Esophagus squamous epithelium (tissue), 5 donors: ENCODE results near the gene PAFAH2. TPM values are rescaled to one million over a fixed set of nuclear protein-coding genes. Genes with fewer than 3 reads are reported as not detected.

ENCODE experiments used
- DNase-seq: peaks from one replicate; lab custom pipeline; 2025; lab: John Stamatoyannopoulos, UW
- H3K27ac ChIP-seq, 4 donors: fragments of 200-600 bp; sonication (generic); one replicate each; pipeline ENCODE4 v1.5.1; 2016 to 2019; ENCODE audit warnings: mild to moderate bottlenecking in 1 of 4
- H3K27me3 ChIP-seq, 4 donors: fragments of 200-600 bp; sonication (generic); 1 replicate in 3 of 4; 2 replicates in 1 of 4; pipeline versions ENCODE4 v1.5.1 to v1.6.0; 2017 to 2021; ENCODE audit warnings: antibody characterized with exemption in 1 of 4
- H3K36me3 ChIP-seq, 3 donors: fragments of 200-600 bp; sonication (generic); one replicate each; pipeline ENCODE4 v1.5.1; 2016 to 2019
- H3K4me1 ChIP-seq, 3 donors: fragments of 200-600 bp; sonication (generic); one replicate each; pipeline ENCODE4 v1.5.1; 2017 to 2019
- H3K4me3 ChIP-seq, 4 donors: fragments of 200-600 bp; sonication (generic); 1 replicate in 3 of 4; 2 replicates in 1 of 4; pipeline ENCODE4 v1.5.1; 2016 to 2019; ENCODE audit warnings: mild to moderate bottlenecking in 2 of 4, moderate library complexity in 1 of 4
- H3K9me3 ChIP-seq, 3 donors: fragments of 200-600 bp; sonication (generic); one replicate each; pipeline ENCODE4 v1.5.1; 2016 to 2019
- CTCF ChIP-seq, 6 experiments: fragments of 450-650 bp in 4 of 6; fragments of 200-600 bp in 2 of 6; sonication (generic) in 2 of 6; IDR thresholded peaks; one replicate each; pipeline ENCODE4 v1.5.1; 2016 to 2019; ENCODE audit warnings: antibody characterized with exemption in 6 of 6, mild to moderate bottlenecking in 4 of 6, moderate library complexity in 4 of 6
- POLR2A ChIP-seq, 4 donors: fragments of 450-650 bp; IDR thresholded peaks; one replicate each; pipeline ENCODE4 v1.6.1; 2017; ENCODE audit warnings: antibody characterized with exemption in 4 of 4, mild to moderate bottlenecking in 4 of 4, moderate library complexity in 3 of 4
- WGBS, 2 donors: methylation state at CpG; one replicate each; pipeline ENCODE4 v1.1.5; 2018; 5-methylcytosine and 5-hydroxymethylcytosine counted together
- intact Hi-C: fragments of 100-400 bp; cut with DNase I; formaldehyde crosslinking; loops from one replicate; pipeline ENCODE4 v1.15.0; 2022
- total RNA-seq, 4 donors: library from RNA; depleted of rRNA; stranded (reverse); fragments of >200 nt; gene quantifications; one replicate each; pipeline ENCODE4 v1.1.0, GENCODE V29; 2016
- donor health status: DM: yes; HTN: yes; CAD: no.

The PAFAH2 gene
- total RNA-seq, 4 donors from 2014 or later, result 8.3 to 17.2 (median 11.7) TPM

GRCh38 chr1:25955553-25955952 is 42.3 kb downstream of the PAFAH2 start:
- H3K4me3 ChIP-seq, result no peak overlapping the region
- H3K27ac ChIP-seq, result no peak overlapping the region
- peaks cover 5 to 21% (median 9%) of the 10 kb centered on the region in 3 donors for H3K4me1 ChIP-seq
- intact Hi-C loops, result no loop called here
- peaks cover 0 to 34% (median 8%) of the 10 kb centered on the region in 3 donors for H3K36me3 ChIP-seq
- no peak for DNase-seq
- TF ChIP-seq CTCF (IDR thresholded peaks at IDR 0.05) (no peak), POLR2A (IDR thresholded peaks at IDR 0.05) (no peak)
- peaks cover 0 to 4% (median 0%) of the 10 kb centered on the region in 3 donors for H3K9me3 ChIP-seq
- H3K27me3 ChIP-seq, result no peaks in the 10 kb centered on the region

DNA sequence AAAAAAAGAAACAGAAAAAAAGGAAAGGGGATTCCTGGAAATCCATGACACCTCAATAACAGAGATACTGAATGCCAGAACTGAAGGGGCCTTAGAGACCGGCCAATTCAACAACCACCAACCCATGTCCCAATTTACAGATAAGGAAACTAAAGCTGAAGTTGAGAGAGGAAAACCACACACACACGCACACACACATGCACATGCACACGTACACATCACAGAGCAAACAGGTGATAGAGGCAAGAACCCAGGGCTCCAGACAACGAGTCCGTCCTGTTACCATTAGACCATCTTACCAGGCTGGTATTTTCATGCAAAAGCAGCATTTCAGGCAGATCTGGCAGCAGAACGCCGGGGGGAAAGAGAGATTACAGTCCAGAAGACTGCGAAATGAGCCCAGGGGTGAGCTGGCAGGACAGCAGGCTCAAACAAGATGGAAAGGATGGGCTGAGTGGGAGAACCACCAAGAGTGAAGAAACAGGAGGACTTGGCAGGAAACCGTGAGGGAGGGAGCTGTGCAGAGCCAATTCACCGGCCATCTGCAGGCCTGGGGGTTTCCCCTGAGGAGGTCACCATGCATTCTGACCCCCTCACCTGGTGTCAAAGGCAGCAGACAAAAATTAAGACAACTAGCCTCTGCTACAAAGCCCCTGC is 43.5 kb downstream of the PAFAH2 start:
- H3K4me3 ChIP-seq, result no peak overlapping the region
- TF ChIP-seq CTCF (IDR thresholded peaks at IDR 0.05) (no peak), POLR2A (IDR thresholded peaks at IDR 0.05) (no peak)
- WGBS, 2 donors, result 48 to 52% methylated on average over 10 of the region's 10 CpGs
- H3K27me3 ChIP-seq, result no peaks in the 10 kb centered on the region
- H3K27ac ChIP-seq, result no peak overlapping the region
- no peak for DNase-seq
- peaks cover 0 to 23% (median 0%) of the 10 kb centered on the region in 3 donors for H3K36me3 ChIP-seq
- peaks cover 5 to 21% (median 9%) of the 10 kb centered on the region in 3 donors for H3K4me1 ChIP-seq
- H3K9me3 ChIP-seq, result peaks cover 0 to 4% (median 0%) of the 10 kb centered on the region in 3 donors
- intact Hi-C loops, result no loop called here

DNA sequence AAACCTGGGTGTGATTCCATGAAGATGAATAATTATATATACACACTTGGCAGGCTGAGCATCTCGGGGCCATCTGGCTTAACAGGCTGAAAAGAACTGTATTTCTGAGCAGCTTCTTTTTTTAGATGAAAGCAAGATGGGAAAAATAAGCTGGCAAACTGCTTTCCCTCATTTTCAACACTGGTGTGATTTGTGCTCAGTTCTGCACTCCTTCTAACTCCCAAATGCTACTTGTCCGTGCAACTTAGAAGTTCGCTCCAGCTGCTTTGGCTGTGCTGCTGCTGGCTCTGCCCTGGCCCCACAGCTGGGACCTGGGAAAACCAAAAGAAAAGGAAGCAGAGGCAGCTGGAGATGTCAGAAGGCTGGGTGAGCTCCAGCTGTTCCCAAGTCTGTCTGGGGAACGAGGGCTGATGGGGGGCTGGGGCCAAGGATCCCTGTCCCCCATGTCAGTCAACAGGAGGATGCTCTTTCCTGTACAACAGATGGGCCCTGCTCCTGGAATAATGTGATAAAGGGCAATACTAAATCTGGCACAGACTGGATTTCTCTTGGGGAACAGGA is 44.9 kb downstream of the PAFAH2 start:
- intact Hi-C loops, result no loop called here
- Histone ChIP-seq H3K4me1 (peaks cover 5 to 21% (median 9%) of the 10 kb centered on the region in 3 donors), H3K9me3 (no peaks in the 10 kb centered on the region), H3K36me3 (peaks cover 0 to 8% (median 0%) of the 10 kb centered on the region in 3 donors), H3K27ac (no peak overlapping the region), H3K4me3 (no peak overlapping the region), H3K27me3 (no peaks in the 10 kb centered on the region)
- TF ChIP-seq POLR2A (IDR thresholded peaks at IDR 0.05), result no peak
- TF ChIP-seq CTCF (IDR thresholded peaks at IDR 0.05), result no peak
- no peak for DNase-seq
- WGBS, 2 donors, result 0 to 40% methylated on average over 4 of the region's 4 CpGs

DNA sequence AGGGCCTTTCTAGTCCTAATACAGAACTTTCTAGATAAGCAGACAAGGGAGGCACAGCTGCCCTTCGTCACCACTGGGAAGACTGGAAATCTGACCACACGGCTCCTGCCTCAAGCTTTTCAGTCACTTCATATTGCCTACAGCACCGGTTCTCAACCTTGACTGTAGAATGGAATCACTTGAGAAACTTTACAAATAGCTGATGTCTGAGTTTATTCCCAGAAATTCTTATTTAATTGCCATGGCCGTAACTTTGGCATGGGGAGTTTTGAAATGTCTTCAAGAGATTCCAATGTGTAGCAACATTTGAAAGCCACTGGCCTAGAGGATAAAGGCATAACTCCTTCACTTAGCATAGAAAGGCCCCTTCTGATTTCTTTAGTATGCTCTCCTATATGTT is 49.2 kb downstream of the PAFAH2 start:
- WGBS, 2 donors, result 57 to 59% methylated on average over 4 of the region's 4 CpGs
- Histone ChIP-seq H3K27me3 (no peaks in the 10 kb centered on the region), H3K36me3 (no peaks in the 10 kb centered on the region), H3K9me3 (no peaks in the 10 kb centered on the region), H3K27ac (no peak overlapping the region), H3K4me1 (peaks cover 5 to 13% (median 9%) of the 10 kb centered on the region in 3 donors), H3K4me3 (no peak overlapping the region)
- TF ChIP-seq CTCF (IDR thresholded peaks at IDR 0.05) (no peak), POLR2A (IDR thresholded peaks at IDR 0.05) (no peak)
- DNase-seq, result no peak
- intact Hi-C loops, result no loop called here

- 96 to 100% methylated on average over 2 of the region's 2 CpGs for WGBS, 2 donors
- intact Hi-C loops, result no loop called here
- TF ChIP-seq CTCF (IDR thresholded peaks at IDR 0.05), result no peak
- no peak for TF ChIP-seq POLR2A (IDR thresholded peaks at IDR 0.05)
- Histone ChIP-seq H3K4me3 (no peak overlapping the region), H3K4me1 (no peaks in the 10 kb centered on the region), H3K27me3 (no peaks in the 10 kb centered on the region), H3K36me3 (no peaks in the 10 kb centered on the region), H3K27ac (no peak overlapping the region), H3K9me3 (no peaks in the 10 kb centered on the region)
- DNase-seq, result no peak
Observed at GRCh38 chr1:25947027-25947426, 50.8 kb downstream of the PAFAH2 start.
